ENCODE measurements around the gene SETX. TPM values are rescaled to one million over a fixed set of nuclear protein-coding genes. Genes with fewer than 3 reads are reported as not detected.
A peak's percentile ranks its signal among the peaks of the same experiment; 100 is the strongest.

SETX gene
- total and polyA plus RNA-seq, 2 of the 13 experiments (the other 11 are each of a cell fraction or from before 2014, with no cell fraction given) = 13.2 to 39.0 TPM

DNA sequence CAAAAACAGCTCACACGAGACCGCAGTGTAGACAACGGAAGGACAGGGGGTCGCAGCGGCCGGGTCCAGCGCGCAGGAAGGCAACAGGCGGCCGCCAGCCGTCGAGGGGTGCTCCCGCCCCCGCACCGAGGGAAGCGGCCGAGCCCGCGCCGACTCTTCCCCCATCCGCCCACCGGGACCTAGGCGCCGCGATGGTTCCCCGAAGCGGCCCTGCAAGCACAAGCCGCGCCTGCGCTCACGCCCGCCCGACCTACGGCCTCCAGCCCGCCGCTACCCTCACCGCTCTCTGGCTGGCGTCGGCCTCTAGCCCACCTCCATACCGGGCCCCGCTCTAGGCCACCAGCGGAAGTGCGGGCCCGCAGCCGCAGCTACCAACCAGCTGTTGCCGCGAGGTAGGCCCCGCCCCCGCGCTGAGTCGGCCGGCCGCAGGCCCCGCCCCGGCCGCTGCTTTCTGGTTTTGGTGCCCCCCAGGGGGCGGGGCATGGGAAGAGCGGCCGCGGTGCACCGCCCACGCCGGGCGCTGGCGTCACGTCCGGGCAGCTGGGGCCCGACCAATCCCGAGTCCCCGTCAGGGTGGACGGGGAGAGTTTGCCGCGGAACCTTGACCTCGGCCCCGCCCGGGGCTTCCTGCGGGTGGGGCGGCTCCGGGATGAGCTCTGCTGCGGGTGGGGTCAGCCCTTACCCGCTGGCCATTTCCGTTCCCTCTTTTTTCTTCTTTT is at the start of gene SETX (continued):
- TF ChIP-seq HCFC1 (IDR thresholded peaks at IDR 0.05; ENCODE audit: low read depth, low read length) = peak; percentile 28; the same call in 1 of the 2 replicates
- TF ChIP-seq, protein P1, sequence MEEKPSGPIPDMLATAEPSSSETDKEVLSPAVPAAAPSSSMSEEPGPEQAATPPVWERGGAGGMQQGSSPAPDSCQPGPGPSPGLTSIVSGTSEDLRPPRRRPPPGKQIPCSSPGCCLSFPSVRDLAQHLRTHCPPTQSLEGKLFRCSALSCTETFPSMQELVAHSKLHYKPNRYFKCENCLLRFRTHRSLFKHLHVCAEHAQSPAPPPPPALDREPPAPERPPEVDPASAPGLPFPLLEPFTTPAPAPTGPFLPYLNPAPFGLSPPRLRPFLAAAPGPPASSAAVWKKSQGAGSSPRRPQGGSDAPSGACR (CRISPR knock-in tag; IDR thresholded peaks at IDR 0.05) = peak; percentile 63
- peak; percentile 35; the same call in 1 of the 2 replicates for TF ChIP-seq ZNF546 (CRISPR knock-in tag; conservative IDR thresholded peaks at IDR 0.05)
- peak; percentile 64; the same call in 1 of the 2 replicates for TF ChIP-seq ZNF746 (CRISPR knock-in tag; IDR thresholded peaks at IDR 0.05)
- TF ChIP-seq, protein P2, sequence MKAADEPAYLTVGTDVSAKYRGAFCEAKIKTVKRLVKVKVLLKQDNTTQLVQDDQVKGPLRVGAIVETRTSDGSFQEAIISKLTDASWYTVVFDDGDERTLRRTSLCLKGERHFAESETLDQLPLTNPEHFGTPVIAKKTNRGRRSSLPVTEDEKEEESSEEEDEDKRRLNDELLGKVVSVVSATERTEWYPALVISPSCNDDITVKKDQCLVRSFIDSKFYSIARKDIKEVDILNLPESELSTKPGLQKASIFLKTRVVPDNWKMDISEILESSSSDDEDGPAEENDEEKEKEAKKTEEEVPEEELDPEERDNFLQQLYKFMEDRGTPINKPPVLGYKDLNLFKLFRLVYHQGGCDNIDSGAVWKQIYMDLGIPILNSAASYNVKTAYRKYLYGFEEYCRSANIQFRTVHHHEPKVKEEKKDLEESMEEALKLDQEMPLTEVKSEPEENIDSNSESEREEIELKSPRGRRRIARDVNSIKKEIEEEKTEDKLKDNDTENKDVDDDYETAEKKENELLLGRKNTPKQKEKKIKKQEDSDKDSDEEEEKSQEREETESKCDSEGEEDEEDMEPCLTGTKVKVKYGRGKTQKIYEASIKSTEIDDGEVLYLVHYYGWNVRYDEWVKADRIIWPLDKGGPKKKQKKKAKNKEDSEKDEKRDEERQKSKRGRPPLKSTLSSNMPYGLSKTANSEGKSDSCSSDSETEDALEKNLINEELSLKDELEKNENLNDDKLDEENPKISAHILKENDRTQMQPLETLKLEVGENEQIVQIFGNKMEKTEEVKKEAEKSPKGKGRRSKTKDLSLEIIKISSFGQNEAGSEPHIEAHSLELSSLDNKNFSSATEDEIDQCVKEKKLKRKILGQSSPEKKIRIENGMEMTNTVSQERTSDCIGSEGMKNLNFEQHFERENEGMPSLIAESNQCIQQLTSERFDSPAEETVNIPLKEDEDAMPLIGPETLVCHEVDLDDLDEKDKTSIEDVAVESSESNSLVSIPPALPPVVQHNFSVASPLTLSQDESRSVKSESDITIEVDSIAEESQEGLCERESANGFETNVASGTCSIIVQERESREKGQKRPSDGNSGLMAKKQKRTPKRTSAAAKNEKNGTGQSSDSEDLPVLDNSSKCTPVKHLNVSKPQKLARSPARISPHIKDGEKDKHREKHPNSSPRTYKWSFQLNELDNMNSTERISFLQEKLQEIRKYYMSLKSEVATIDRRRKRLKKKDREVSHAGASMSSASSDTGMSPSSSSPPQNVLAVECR (CRISPR knock-in tag; IDR thresholded peaks at IDR 0.05; ENCODE audit: borderline replicate concordance) = peak; percentile 88
- no peak for TF ChIP-seq TSC22D2 (CRISPR knock-in tag; IDR thresholded peaks at IDR 0.05; ENCODE audit: borderline replicate concordance)
- TF ChIP-seq, protein P3, sequence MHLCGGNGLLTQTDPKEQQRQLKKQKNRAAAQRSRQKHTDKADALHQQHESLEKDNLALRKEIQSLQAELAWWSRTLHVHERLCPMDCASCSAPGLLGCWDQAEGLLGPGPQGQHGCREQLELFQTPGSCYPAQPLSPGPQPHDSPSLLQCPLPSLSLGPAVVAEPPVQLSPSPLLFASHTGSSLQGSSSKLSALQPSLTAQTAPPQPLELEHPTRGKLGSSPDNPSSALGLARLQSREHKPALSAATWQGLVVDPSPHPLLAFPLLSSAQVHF (CRISPR knock-in tag; IDR thresholded peaks at IDR 0.05) = peak; percentile 44; the same call in 1 of the 2 replicates
- TF ChIP-seq MEIS1 (CRISPR knock-in tag; IDR thresholded peaks at IDR 0.05; ENCODE audit: borderline replicate concordance) = no peak
- peak; percentile 51; the same call in 1 of the 2 replicates for TF ChIP-seq HOXD1 (CRISPR knock-in tag; IDR thresholded peaks at IDR 0.05)
- TF ChIP-seq ZNF292 (CRISPR knock-in tag; IDR thresholded peaks at IDR 0.05; ENCODE audit: borderline replicate concordance, low read depth) = no peak
- no peak for TF ChIP-seq ZNF446 (CRISPR knock-in tag; IDR thresholded peaks at IDR 0.05)
- no peak for TF ChIP-seq ZNF326 (CRISPR knock-in tag; IDR thresholded peaks at IDR 0.05; ENCODE audit: borderline replicate concordance)
- TF ChIP-seq, protein P4, sequence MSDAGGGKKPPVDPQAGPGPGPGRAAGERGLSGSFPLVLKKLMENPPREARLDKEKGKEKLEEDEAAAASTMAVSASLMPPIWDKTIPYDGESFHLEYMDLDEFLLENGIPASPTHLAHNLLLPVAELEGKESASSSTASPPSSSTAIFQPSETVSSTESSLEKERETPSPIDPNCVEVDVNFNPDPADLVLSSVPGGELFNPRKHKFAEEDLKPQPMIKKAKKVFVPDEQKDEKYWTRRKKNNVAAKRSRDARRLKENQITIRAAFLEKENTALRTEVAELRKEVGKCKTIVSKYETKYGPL (CRISPR knock-in tag; IDR thresholded peaks at IDR 0.05) = no peak
- no peak for TF ChIP-seq ZNF282 (IDR thresholded peaks at IDR 0.05; ENCODE audit: partially characterized antibody)
- TF ChIP-seq HOXA3 (CRISPR knock-in tag; IDR thresholded peaks at IDR 0.05) = peak; percentile 87; the same call in 1 of the 2 replicates
- TF ChIP-seq, protein P5, sequence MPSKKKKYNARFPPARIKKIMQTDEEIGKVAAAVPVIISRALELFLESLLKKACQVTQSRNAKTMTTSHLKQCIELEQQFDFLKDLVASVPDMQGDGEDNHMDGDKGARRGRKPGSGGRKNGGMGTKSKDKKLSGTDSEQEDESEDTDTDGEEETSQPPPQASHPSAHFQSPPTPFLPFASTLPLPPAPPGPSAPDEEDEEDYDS (CRISPR knock-in tag; IDR thresholded peaks at IDR 0.05) = peak; percentile 90; the same call in 1 of the 2 replicates
- TF ChIP-seq MAFF (IDR thresholded peaks at IDR 0.05; ENCODE audit: low read depth, low read length) = no peak
- TF ChIP-seq SOX6 (IDR thresholded peaks at IDR 0.05) = no peak
- TF ChIP-seq SOX6 (CRISPR knock-in tag; IDR thresholded peaks at IDR 0.05) = no peak
- no peak for TF ChIP-seq ZNF75D (CRISPR knock-in tag; IDR thresholded peaks at IDR 0.05; ENCODE audit: borderline replicate concordance)
- no peak; the same call in 1 of the 2 replicates for TF ChIP-seq ZNF772 (CRISPR knock-in tag; IDR thresholded peaks at IDR 0.05)
- TF ChIP-seq MEF2D (CRISPR knock-in tag; IDR thresholded peaks at IDR 0.05) = no peak; the same call in 1 of the 2 replicates
- TF ChIP-seq ZNF747 (CRISPR knock-in tag; IDR thresholded peaks at IDR 0.05; ENCODE audit: borderline replicate concordance) = peak; percentile 70; the same call in 1 of the 2 replicates
